IPS-15b (cell line): ENCODE measurements around the gene AFTPH.

Experiments used
- H3K27me3 ChIP-seq: one replicate; pipeline ENCODE4 v1.6.1; 2013; ENCODE audit warnings: low read length; ENCODE audit not compliant: control insufficient read depth, insufficient read depth
- H3K36me3 ChIP-seq: one replicate; pipeline ENCODE4 v1.6.1; 2013; ENCODE audit warnings: low read length; ENCODE audit not compliant: control insufficient read depth, insufficient read depth
- H3K4me1 ChIP-seq: one replicate; pipeline ENCODE4 v1.6.1; 2013; ENCODE audit warnings: mild to moderate bottlenecking, low read length; ENCODE audit not compliant: control insufficient read depth, insufficient read depth
- H3K4me3 ChIP-seq: one replicate; pipeline ENCODE4 v1.5.1; 2013; ENCODE audit warnings: low read depth, low read length
- H3K9ac ChIP-seq: one replicate; pipeline ENCODE4 v1.6.1; 2013; ENCODE audit warnings: low read depth, mild to moderate bottlenecking, low read length
- H3K9me3 ChIP-seq: one replicate; pipeline ENCODE4 v1.6.1; 2013; ENCODE audit warnings: mild to moderate bottlenecking, low read length; ENCODE audit not compliant: control insufficient read depth, insufficient read depth

Gene AFTPH

DNA sequence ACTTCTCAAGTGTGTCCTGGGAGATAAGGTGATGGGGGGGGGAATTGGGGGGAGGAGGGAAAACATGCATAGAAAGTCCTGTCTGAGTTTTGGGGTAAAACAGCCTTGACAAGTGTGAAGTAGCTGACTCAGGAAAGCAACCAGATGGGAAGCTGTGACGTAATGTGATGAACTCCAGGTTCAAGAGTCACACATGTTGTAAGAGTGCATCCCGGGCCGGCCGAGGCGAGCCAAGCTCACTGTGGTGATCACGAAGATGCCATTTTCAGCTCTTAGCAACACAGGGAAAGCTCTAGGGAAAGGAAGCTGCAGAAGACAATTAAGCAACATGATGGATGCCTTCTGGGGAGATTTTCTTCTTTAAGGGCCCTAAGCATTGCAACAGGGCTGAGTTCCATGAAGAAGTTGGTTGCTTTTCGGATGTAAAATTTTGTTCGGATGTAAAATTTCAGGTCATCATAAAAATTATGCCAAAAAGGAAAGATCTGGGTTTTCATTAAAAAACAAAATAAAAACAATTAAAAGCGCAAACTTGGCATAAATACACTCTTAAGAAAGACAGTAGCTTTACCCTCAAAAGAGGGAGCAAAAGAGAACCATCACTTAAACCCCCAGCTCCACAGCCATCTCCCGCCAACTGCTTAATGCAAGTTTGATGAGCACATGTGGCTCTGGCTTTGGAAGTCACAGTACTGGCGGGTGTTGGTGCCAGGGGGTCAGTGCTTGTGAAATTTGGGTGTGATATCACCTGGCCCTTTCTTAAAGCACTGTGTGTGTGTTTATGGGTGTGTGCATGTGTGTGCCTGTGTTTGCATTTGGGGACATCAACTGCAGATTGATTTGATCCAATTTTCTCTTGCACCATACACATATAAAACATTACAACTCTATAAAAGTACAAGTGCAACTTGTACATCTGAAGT is 110.5 kb downstream of the AFTPH start:
- no peaks in the 10 kb centered on the region for H3K9me3 ChIP-seq
- no peaks in the 10 kb centered on the region for H3K36me3 ChIP-seq
- H3K27me3 ChIP-seq: no peaks in the 10 kb centered on the region
- H3K4me1 ChIP-seq: peaks cover 8% of the 10 kb centered on the region
- no peak overlapping the region for H3K4me3 ChIP-seq
- no peak overlapping the region for H3K9ac ChIP-seq

DNA sequence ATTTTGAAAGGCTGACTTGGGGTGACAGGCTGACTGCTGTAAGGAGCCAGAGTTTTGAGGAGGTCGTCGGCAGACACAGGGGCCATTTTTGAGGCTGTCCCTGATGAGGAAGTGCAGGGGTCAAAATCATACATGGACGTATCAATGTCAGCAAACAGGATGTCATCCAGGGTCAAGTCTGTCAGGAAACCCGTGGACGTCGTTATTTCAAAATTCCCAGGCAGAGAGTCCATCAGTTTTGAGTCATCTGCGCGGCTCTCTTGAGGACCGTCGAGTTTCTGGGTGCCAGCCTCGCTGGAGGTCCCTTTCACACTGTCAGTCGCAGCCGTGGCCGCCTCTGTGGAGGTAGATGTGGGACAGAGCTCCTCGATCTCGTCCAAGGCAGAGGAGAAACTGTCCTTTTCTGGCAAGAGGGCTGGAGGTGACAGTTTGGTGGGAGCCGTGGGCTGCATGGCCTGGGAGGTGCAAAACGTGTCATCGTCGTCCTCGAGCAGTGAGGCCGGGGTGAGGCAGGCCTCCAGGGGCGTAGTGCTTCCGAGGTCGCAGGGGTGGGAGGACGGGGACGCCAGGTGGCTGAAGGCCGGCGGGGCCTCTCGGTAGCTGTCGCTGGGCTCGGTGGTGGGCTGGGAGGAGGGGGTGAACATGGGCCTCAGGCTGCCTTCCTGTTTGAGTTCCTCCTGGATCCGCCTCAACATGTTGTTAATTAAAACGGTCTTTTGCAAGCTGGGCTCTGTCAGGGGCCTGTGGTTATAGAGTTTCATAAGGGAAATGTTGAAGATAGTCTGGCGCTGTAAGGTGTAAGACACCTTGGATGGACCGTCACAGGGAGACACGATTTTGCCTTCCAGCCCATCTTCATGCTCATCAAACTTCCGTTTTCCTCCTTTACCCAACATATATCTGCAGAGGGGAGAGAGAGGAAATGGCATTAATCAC is 112.1 kb downstream of the AFTPH start:
- Histone ChIP-seq H3K9ac (no peak overlapping the region), H3K36me3 (no peaks in the 10 kb centered on the region), H3K4me1 (peaks cover 18% of the 10 kb centered on the region), H3K9me3 (no peaks in the 10 kb centered on the region), H3K4me3 (no peak overlapping the region), H3K27me3 (peaks cover under 1% of the 10 kb centered on the region)

DNA sequence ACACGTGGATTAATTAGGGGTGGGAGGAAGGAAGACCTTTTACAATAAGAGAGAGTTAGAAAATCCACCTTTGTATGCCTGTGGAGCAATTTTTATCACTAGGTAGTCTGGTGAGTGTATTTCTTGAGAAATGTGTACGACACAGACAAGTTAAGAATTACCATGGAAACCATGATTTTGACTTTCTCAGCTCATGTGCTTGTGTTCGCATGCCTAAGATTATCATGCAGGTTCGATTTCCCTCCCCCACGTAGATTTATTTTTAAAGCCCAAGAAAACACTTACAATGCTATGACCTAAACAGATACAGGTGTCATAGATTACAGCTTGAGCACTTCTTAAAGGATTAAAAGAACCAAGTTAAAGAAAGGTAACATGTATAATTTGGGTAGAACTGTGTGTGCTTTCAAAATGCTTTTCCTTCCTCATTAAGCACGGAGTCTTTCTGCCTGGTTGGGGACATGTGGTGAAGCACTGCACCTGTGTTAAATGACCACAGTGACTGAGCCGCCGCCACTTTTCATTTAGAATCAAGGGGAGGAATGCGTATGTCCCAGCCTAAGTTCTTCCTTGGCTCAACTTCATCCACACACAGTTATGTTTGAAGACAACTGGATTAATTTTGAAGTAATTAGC is 113.0 kb downstream of the AFTPH start:
- Histone ChIP-seq H3K4me1 (peaks cover 24% of the 10 kb centered on the region), H3K4me3 (no peak overlapping the region), H3K36me3 (no peaks in the 10 kb centered on the region), H3K9ac (no peak overlapping the region), H3K27me3 (peaks cover 9% of the 10 kb centered on the region), H3K9me3 (no peaks in the 10 kb centered on the region)

DNA sequence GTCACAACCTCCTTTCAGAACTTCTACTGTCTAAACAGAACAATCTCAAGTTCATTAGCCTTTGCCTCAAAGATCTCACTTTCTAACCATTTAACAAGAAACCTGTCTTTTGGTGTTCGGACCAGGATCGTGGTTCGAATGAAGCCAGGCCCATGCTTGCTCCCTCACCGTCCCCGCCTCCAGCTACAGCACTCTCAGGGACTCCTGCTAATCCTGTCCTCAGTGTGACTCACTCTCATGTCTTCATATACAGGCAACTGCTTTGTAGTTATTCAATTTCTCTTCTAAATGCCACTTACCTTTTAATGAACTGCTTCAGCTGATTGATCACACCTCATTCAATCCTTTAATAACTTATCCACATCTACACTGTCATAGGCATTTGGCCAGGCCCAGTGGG is 113.8 kb downstream of the AFTPH start:
- peaks cover 11% of the 10 kb centered on the region for H3K27me3 ChIP-seq
- no peak overlapping the region for H3K9ac ChIP-seq
- peaks cover 31% of the 10 kb centered on the region for H3K4me1 ChIP-seq
- no peaks in the 10 kb centered on the region for H3K36me3 ChIP-seq
- H3K9me3 ChIP-seq: no peaks in the 10 kb centered on the region
- H3K4me3 ChIP-seq: no peak overlapping the region

DNA sequence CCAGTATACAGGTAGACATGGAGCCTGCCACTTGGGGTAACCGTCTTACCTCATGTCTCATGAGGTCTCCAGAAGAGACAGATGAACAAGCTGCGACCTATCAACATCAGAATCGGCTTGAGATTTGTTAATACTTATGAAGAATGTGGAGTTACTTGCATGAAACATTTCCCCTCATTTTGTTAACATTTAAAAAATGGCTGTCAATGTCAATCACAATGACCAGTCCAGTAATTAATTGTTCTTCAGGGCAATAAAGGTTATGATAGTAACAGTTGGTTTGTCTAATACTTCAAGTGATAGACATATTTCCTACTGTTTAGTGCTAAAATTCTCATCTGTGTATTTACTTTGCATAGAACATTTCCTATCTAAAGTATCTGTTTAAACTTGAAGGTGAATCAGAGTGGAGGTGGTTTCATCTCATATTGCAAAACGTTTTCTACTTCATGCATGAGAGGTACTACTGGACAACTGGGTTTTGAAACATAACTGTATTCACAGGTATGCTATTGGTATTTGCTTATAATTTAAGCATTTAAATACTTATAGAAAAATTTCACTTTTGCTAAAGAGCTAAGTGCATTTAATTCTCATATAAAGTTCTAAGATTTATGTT is 114.5 kb downstream of the AFTPH start:
- Histone ChIP-seq H3K4me1 (peaks cover 33% of the 10 kb centered on the region), H3K27me3 (peaks cover 16% of the 10 kb centered on the region), H3K9me3 (no peaks in the 10 kb centered on the region), H3K4me3 (no peak overlapping the region), H3K36me3 (no peaks in the 10 kb centered on the region), H3K9ac (no peak overlapping the region)

DNA sequence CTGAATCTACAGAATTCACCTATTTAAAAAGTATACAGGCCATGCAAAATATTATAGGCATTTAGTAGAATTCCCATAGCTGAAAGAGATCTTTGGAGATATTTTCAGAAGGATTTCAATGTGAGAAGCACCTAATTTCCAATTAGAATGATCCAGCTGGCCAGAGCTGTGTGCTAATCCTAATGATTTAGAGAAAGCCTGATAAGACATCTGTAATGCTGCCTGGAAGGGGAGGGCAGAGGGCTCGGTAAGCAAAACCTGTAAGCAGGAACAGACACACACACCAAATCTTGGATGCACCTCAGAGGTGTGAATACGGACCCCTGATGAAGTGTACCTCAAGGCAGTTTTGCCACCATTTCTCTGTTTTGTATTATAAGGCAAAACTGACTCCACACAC is 115.6 kb downstream of the AFTPH start:
- Histone ChIP-seq H3K27me3 (peaks cover 16% of the 10 kb centered on the region), H3K36me3 (no peaks in the 10 kb centered on the region), H3K4me3 (no peak overlapping the region), H3K4me1 (peaks cover 35% of the 10 kb centered on the region), H3K9ac (no peak overlapping the region), H3K9me3 (no peaks in the 10 kb centered on the region)

DNA sequence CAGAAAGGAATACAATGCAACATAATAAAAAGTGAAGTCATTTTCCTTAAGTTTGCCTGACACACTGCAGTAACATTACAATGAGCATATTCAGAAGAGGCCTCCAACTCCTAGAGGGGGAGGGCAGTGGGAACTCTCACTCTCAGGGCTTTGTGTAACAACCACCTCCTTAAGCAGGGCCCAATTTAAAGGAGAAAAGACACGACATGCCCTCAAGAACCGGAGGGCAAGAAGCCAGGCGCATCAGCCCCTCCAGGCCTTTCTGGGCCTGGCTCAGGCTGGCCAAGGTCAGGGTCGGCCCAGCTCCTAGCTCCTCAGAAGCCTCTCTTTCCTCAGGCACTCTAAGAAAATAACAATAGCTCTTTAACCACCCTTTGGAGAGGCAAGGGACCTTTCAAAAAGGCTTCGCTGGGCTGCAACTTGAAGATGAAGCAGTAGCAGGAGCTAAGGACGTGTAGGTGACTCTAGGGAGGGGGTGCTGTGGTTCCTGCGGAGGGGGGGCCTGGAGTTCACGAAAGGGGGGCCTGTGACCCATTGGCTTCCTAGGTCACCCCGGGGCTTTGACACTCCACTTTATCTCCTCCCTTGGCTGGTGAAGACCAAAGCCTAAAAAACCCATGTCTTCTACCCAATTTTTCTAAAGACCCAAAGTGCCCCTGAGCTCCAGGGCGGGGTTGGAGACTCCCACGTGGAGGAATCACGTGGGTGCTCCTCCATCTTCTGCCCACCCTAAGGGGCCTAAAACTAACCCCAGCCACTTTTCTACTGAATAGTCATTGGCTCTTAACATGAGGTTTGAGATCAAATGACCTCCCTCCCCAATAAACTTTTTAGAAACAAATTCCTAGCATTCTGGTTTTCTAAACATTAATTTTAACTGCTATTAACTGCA is 116.3 kb downstream of the AFTPH start:
- Histone ChIP-seq H3K27me3 (peaks cover 16% of the 10 kb centered on the region), H3K4me3 (no peak overlapping the region), H3K9me3 (no peaks in the 10 kb centered on the region), H3K36me3 (no peaks in the 10 kb centered on the region), H3K4me1 (peaks cover 35% of the 10 kb centered on the region), H3K9ac (no peak overlapping the region)

DNA sequence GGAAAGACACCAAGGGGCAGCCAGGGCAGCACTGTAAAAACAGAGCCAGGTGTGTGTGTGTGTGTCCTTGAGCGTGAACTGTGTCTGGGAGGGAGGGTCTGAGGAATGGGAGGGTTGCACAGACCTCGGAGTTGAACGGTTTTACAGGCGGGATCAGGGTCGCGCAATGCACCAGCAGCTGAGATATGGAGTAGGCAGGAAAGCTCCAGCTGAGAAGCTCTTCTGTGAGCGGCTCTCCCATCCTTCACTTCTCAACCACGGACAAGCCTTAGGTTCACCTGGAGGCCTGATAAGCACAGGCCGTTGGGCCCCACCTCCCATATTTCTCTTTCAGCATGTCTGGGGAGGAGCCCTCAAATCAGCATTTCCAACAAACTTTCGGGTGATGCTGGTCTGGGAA is 117.5 kb downstream of the AFTPH start:
- Histone ChIP-seq H3K4me1 (peaks cover 41% of the 10 kb centered on the region), H3K27me3 (peaks cover 16% of the 10 kb centered on the region), H3K9me3 (no peaks in the 10 kb centered on the region), H3K36me3 (no peaks in the 10 kb centered on the region), H3K4me3 (no peak overlapping the region), H3K9ac (no peak overlapping the region)
